Measurements from ENCODE around the gene YKT6.

DNA sequence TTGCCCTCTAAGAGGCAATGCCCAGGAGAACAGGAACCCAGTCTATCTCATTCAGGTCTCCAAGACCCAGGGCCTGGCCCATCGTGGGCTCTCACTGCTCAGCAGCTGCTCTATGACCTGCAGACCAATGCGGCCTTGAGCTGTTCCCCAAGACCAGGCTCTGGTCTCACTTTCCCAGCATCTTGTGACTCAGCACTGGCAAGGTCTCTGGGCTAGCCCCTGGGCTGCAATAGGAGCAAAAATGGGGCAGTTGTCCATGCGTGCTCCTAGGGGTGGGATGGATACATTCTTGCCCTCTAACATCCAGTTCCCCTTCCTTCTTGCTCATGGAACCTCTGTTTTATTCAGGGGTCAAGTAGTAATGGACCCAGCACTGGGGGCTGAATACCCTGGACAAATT lies 25.0 kb upstream of the YKT6 start:
- TF ChIP-seq, protein P1, sequence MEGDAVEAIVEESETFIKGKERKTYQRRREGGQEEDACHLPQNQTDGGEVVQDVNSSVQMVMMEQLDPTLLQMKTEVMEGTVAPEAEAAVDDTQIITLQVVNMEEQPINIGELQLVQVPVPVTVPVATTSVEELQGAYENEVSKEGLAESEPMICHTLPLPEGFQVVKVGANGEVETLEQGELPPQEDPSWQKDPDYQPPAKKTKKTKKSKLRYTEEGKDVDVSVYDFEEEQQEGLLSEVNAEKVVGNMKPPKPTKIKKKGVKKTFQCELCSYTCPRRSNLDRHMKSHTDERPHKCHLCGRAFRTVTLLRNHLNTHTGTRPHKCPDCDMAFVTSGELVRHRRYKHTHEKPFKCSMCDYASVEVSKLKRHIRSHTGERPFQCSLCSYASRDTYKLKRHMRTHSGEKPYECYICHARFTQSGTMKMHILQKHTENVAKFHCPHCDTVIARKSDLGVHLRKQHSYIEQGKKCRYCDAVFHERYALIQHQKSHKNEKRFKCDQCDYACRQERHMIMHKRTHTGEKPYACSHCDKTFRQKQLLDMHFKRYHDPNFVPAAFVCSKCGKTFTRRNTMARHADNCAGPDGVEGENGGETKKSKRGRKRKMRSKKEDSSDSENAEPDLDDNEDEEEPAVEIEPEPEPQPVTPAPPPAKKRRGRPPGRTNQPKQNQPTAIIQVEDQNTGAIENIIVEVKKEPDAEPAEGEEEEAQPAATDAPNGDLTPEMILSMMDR (IDR thresholded peaks at IDR 0.05; ENCODE audit: low read length): no peak
- TF ChIP-seq EZH2 (optimal IDR thresholded peaks at IDR 0.05; ENCODE audit: low read depth, low read length) (no peak), EZH2phosphoT487 (IDR thresholded peaks at IDR 0.05; ENCODE audit: low read length) (no peak)

Measured in MM.1S (cell line).